ENCODE data around the gene PLEKHG7. TPM values are rescaled to one million over a fixed set of nuclear protein-coding genes. Genes with fewer than 3 reads are reported as not detected.

PLEKHG7 gene
- total RNA-seq, 1 experiment from 2014 or later: not detected

DNA sequence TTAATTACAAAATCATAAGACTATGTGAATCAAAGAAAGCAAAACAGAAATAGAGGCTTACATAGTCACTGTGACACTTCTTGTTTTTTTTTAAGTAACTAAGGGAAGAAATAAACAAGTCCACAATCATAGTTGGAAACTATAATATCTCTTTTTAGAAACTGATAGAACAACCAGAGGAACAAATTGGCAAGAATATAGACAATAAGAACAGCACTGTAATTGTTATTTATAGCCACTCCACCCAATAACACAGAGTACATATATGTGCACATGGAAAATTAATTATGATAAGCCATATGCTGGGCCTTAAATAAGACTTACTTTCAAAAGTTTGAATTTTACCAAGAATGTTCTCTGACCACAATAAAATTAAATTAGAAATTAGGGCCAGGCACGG is 101.1 kb downstream of the PLEKHG7 start:
- intact Hi-C loops (cut with micrococcal nuclease): no loop called here
- Histone ChIP-seq H4K20me1 (ENCODE audit: insufficient read depth) (no peaks in the 10 kb centered on the region), H3K4me3 (replicated peaks in 1 of 2; ENCODE audit: low read depth in 1 of 2, low read length in 2 of 2) (no peak overlapping the region), H3K27me3 (ENCODE audit: insufficient read depth, low read length) (no peaks in the 10 kb centered on the region), H2AFZ (ENCODE audit: low read depth, low read length, poor library complexity, severe bottlenecking) (no peak overlapping the region), H3K27ac (ENCODE audit: low read depth, low read length) (no peak overlapping the region), H3K9ac (ENCODE audit: low read length) (no peak overlapping the region), H3K9me3 (ENCODE audit: control insufficient read depth in 1 of 2, insufficient read depth in 1 of 2, low read depth in 1 of 2, low read length in 2 of 2) (no peaks in the 10 kb centered on the region), H3K9me2 (ENCODE audit: insufficient read depth) (no peaks in the 10 kb centered on the region), H3K4me1 (ENCODE audit: control insufficient read depth in 1 of 2, insufficient read depth in 2 of 2, low read length in 2 of 2) (no peaks in the 10 kb centered on the region), H3K4me2 (ENCODE audit: low read length) (no peak overlapping the region), H3K36me3 (ENCODE audit: control insufficient read depth in 1 of 2, insufficient read depth in 2 of 2, low read length in 2 of 2) (no peaks in the 10 kb centered on the region), H3K79me2 (ENCODE audit: insufficient read depth, low read length) (no peaks in the 10 kb centered on the region)
- RAD21 ChIA-PET (ENCODE audit: low non-redundant PET in 1 of 2, low total read pairs in 2 of 2, uncharacterized antibody in 2 of 2, unreplicated experiment in 2 of 2): no interaction called here
- BruUV-seq (replicated peaks): no TSS peak
- CTCF ChIA-PET: no interaction called here
- no peak for DNase-seq (ENCODE audit: low read depth, low spot score)
- no peak for ATAC-seq
- POLR2A ChIA-PET: no interaction called here
- TF ChIP-seq TCF7L2 (IDR thresholded peaks at IDR 0.05; ENCODE audit: borderline replicate concordance, extremely low read depth, insufficient read depth, insufficient read length): no peak
- TF ChIP-seq JUND (IDR thresholded peaks at IDR 0.05): no peak
- TF ChIP-seq, protein P1, sequence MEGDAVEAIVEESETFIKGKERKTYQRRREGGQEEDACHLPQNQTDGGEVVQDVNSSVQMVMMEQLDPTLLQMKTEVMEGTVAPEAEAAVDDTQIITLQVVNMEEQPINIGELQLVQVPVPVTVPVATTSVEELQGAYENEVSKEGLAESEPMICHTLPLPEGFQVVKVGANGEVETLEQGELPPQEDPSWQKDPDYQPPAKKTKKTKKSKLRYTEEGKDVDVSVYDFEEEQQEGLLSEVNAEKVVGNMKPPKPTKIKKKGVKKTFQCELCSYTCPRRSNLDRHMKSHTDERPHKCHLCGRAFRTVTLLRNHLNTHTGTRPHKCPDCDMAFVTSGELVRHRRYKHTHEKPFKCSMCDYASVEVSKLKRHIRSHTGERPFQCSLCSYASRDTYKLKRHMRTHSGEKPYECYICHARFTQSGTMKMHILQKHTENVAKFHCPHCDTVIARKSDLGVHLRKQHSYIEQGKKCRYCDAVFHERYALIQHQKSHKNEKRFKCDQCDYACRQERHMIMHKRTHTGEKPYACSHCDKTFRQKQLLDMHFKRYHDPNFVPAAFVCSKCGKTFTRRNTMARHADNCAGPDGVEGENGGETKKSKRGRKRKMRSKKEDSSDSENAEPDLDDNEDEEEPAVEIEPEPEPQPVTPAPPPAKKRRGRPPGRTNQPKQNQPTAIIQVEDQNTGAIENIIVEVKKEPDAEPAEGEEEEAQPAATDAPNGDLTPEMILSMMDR (IDR thresholded peaks at IDR 0.05 in 2 of 3, conservative IDR thresholded peaks at IDR 0.05 in 1 of 3; ENCODE audit: borderline replicate concordance in 1 of 3, insufficient read depth in 1 of 3, low read depth in 2 of 3, low read length in 2 of 3): no peak
- no peak for TF ChIP-seq SIN3A (IDR thresholded peaks at IDR 0.05; ENCODE audit: low read depth)
- no peak for TF ChIP-seq CBX3 (IDR thresholded peaks at IDR 0.05; ENCODE audit: low read depth)
- TF ChIP-seq ZFX (IDR thresholded peaks at IDR 0.05): no peak
- TF ChIP-seq, protein P2, sequence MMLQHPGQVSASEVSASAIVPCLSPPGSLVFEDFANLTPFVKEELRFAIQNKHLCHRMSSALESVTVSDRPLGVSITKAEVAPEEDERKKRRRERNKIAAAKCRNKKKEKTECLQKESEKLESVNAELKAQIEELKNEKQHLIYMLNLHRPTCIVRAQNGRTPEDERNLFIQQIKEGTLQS (IDR thresholded peaks at IDR 0.05): no peak
- no peak for TF ChIP-seq RAD21 (IDR thresholded peaks at IDR 0.05; ENCODE audit: low read depth)
- no peak for TF ChIP-seq POLR2AphosphoS5 (IDR thresholded peaks at IDR 0.05; ENCODE audit: low read depth, low read length)
- TF ChIP-seq, protein P3, sequence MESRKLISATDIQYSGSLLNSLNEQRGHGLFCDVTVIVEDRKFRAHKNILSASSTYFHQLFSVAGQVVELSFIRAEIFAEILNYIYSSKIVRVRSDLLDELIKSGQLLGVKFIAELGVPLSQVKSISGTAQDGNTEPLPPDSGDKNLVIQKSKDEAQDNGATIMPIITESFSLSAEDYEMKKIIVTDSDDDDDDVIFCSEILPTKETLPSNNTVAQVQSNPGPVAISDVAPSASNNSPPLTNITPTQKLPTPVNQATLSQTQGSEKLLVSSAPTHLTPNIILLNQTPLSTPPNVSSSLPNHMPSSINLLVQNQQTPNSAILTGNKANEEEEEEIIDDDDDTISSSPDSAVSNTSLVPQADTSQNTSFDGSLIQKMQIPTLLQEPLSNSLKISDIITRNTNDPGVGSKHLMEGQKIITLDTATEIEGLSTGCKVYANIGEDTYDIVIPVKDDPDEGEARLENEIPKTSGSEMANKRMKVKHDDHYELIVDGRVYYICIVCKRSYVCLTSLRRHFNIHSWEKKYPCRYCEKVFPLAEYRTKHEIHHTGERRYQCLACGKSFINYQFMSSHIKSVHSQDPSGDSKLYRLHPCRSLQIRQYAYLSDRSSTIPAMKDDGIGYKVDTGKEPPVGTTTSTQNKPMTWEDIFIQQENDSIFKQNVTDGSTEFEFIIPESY (IDR thresholded peaks at IDR 0.05; ENCODE audit: extremely low read depth, insufficient replicate concordance, low read length): no peak
- TF ChIP-seq, protein P4, sequence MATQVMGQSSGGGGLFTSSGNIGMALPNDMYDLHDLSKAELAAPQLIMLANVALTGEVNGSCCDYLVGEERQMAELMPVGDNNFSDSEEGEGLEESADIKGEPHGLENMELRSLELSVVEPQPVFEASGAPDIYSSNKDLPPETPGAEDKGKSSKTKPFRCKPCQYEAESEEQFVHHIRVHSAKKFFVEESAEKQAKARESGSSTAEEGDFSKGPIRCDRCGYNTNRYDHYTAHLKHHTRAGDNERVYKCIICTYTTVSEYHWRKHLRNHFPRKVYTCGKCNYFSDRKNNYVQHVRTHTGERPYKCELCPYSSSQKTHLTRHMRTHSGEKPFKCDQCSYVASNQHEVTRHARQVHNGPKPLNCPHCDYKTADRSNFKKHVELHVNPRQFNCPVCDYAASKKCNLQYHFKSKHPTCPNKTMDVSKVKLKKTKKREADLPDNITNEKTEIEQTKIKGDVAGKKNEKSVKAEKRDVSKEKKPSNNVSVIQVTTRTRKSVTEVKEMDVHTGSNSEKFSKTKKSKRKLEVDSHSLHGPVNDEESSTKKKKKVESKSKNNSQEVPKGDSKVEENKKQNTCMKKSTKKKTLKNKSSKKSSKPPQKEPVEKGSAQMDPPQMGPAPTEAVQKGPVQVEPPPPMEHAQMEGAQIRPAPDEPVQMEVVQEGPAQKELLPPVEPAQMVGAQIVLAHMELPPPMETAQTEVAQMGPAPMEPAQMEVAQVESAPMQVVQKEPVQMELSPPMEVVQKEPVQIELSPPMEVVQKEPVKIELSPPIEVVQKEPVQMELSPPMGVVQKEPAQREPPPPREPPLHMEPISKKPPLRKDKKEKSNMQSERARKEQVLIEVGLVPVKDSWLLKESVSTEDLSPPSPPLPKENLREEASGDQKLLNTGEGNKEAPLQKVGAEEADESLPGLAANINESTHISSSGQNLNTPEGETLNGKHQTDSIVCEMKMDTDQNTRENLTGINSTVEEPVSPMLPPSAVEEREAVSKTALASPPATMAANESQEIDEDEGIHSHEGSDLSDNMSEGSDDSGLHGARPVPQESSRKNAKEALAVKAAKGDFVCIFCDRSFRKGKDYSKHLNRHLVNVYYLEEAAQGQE (IDR thresholded peaks at IDR 0.05; ENCODE audit: low read depth): no peak
- TF ChIP-seq, protein P5, sequence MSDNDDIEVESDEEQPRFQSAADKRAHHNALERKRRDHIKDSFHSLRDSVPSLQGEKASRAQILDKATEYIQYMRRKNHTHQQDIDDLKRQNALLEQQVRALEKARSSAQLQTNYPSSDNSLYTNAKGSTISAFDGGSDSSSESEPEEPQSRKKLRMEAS (IDR thresholded peaks at IDR 0.05): no peak

All from HCT116 (cell line).